Activated CD4-positive, alpha-beta T cell treated with anti-CD3 and anti-CD28 coated beads for 36 hours (primary cell): ENCODE results near the gene GDPD2. TPM values are rescaled to one million over a fixed set of nuclear protein-coding genes. Genes with fewer than 3 reads are reported as not detected.
A peak's percentile ranks its signal among the peaks of the same experiment; 100 is the strongest.
"Not testable (repeated sequence)": the region's sequence is repeated elsewhere in the genome, so short reads cannot be mapped to it uniquely, and the experiment has no call there.

ENCODE experiments used
- ATAC-seq: fragments of 200-7000 bp; cut with Tn5 transposase; one replicate; pipeline ENCODE4 v1.10.0; 2021; ENCODE audit warnings: mild to moderate bottlenecking, moderate library complexity
- CTCF ChIA-PET: fragments of 350-600 bp; sonication (Branson Sonifier 250); formaldehyde crosslinking; loops from one replicate; lab custom pipeline; 2021; ENCODE audit warnings: antibody characterized with exemption; lab: Charles Lee
- POLR2A ChIA-PET: fragments of 350-600 bp; sonication (Branson Sonifier 250); formaldehyde crosslinking; loops from one replicate; lab custom pipeline; 2021; ENCODE audit warnings: antibody characterized with exemption, inconsistent platforms; lab: Charles Lee
- DNase-seq: peaks from one replicate; pipeline ENCODE4 v3.0.0-alpha.2; 2020
- H3K27ac Mint-ChIP-seq: one replicate; pipeline ENCODE4 v1.8.0; 2021; ENCODE audit warnings: mixed read lengths
- H3K27me3 Mint-ChIP-seq: one replicate; pipeline ENCODE4 v1.8.0; 2021; ENCODE audit warnings: mixed read lengths
- H3K36me3 Mint-ChIP-seq: one replicate; pipeline ENCODE4 v1.8.0; 2021; ENCODE audit warnings: low read depth, mixed read lengths
- H3K4me1 Mint-ChIP-seq: one replicate; pipeline ENCODE4 v1.8.0; 2021; ENCODE audit warnings: mixed read lengths
- H3K4me3 Mint-ChIP-seq: one replicate; pipeline ENCODE4 v1.8.0; 2021; ENCODE audit warnings: mild to moderate bottlenecking, moderate library complexity, mixed read lengths
- H3K9me3 Mint-ChIP-seq: one replicate; pipeline ENCODE4 v1.8.0; 2021; ENCODE audit warnings: low read depth, mixed read lengths
- intact Hi-C, 2 experiments: fragments of 100-400 bp; cut with DNase I in 1 of 2; cut with micrococcal nuclease in 1 of 2; formaldehyde crosslinking; loops; one replicate each; pipeline versions ENCODE4 v1.14.2 to v1.15.1; 2022 to 2024; cut with DNase I, micrococcal nuclease
- total RNA-seq, 2 experiments: library from RNA; stranded (reverse); gene quantifications; one replicate each; pipeline ENCODE4 v1.2.3, GENCODE V29; 2021

Gene GDPD2
- total RNA-seq, result under 1 TPM in 1 of 2 experiments, not detected in 1; 0.11 TPM

GRCh38 chrX:70422851-70423341, at the start of gene GDPD2:
Gene GDPD2, plus strand, starts transcription at chrX:70423314. Its CDS starts 1,671 bp downstream, at chrX:70424985.
- CTCF ChIA-PET, result no interaction called here
- no peak for DNase-seq
- H3K4me1 Mint-ChIP-seq, result no peaks in the 10 kb centered on the region
- no peak within 1 kb of the TSS for H3K4me3 Mint-ChIP-seq
- no peaks in the 10 kb centered on the region for H3K36me3 Mint-ChIP-seq
- no peaks in the 10 kb centered on the region for H3K27me3 Mint-ChIP-seq
- ATAC-seq, result peak; percentile 60
- no peaks in the 10 kb centered on the region for H3K9me3 Mint-ChIP-seq
- intact Hi-C loops, result no loop called here
- no peak within 1 kb of the TSS for H3K27ac Mint-ChIP-seq
- POLR2A ChIA-PET, result interaction anchor here (0.5 to 0.6 kb wide), 2 partner anchors 20 to 778 kb away, joined by 3 to 4 read pairs; no protein-coding TSS in a partner anchor

- H3K4me3 Mint-ChIP-seq, result no peak overlapping the region
- H3K27ac Mint-ChIP-seq, result no peak overlapping the region
- DNase-seq (no peak), ATAC-seq (no peak)
- peaks cover 11% of the 10 kb centered on the region for H3K36me3 Mint-ChIP-seq
- POLR2A ChIA-PET, result no interaction called here
- CTCF ChIA-PET, result no interaction called here
- no peaks in the 10 kb centered on the region for H3K9me3 Mint-ChIP-seq
- H3K4me1 Mint-ChIP-seq, result peaks cover 2% of the 10 kb centered on the region
- intact Hi-C loops, result no loop called here
- no peaks in the 10 kb centered on the region for H3K27me3 Mint-ChIP-seq
Measured at GRCh38 chrX:70386235-70386634, 36.9 kb upstream of the GDPD2 start.

GRCh38 chrX:70398899-70399298, 24.2 kb upstream of the GDPD2 start:
- peaks cover 21% of the 10 kb centered on the region for H3K36me3 Mint-ChIP-seq
- peak; percentile 44 for ATAC-seq
- H3K9me3 Mint-ChIP-seq, result no peaks in the 10 kb centered on the region
- intact Hi-C loops, result no loop called here
- H3K4me1 Mint-ChIP-seq, result peaks cover 6% of the 10 kb centered on the region
- no peak for DNase-seq
- H3K27me3 Mint-ChIP-seq, result no peaks in the 10 kb centered on the region
- H3K27ac Mint-ChIP-seq, result peak overlapping the region; percentile 25
- ChIA-PET POLR2A (no interaction called here), CTCF (interaction anchor here (0.7 kb wide), 1 partner anchor 240 kb away, joined by 3 read pairs; no protein-coding TSS in a partner anchor)
- no peak overlapping the region for H3K4me3 Mint-ChIP-seq

GRCh38 chrX:70400181-70400580, 22.9 kb upstream of the GDPD2 start:
- peaks cover 24% of the 10 kb centered on the region for H3K36me3 Mint-ChIP-seq
- H3K27me3 Mint-ChIP-seq, H3K9me3 Mint-ChIP-seq, POLR2A ChIA-PET, intact Hi-C loops, H3K4me1 Mint-ChIP-seq, DNase-seq, ATAC-seq, CTCF ChIA-PET, H3K4me3 Mint-ChIP-seq, H3K27ac Mint-ChIP-seq: not testable (repeated sequence)

GRCh38 chrX:70402721-70403120, 20.4 kb upstream of the GDPD2 start:
- Mint-ChIP-seq H3K4me3 (no peak overlapping the region), H3K27me3 (no peaks in the 10 kb centered on the region), H3K27ac (no peak overlapping the region), H3K9me3 (no peaks in the 10 kb centered on the region), H3K36me3 (peaks cover 20% of the 10 kb centered on the region), H3K4me1 (peaks cover 6% of the 10 kb centered on the region)
- ATAC-seq (no peak), DNase-seq (no peak)
- intact Hi-C loops, result no loop called here
- ChIA-PET POLR2A (no interaction called here), CTCF (no interaction called here)

GRCh38 chrX:70405003-70405402, 18.1 kb upstream of the GDPD2 start:
- POLR2A ChIA-PET, result no interaction called here
- DNase-seq (no peak), ATAC-seq (no peak)
- H3K4me1 Mint-ChIP-seq, result no peaks in the 10 kb centered on the region
- intact Hi-C loops, result no loop called here
- H3K4me3 Mint-ChIP-seq, result no peak overlapping the region
- no peaks in the 10 kb centered on the region for H3K9me3 Mint-ChIP-seq
- H3K36me3 Mint-ChIP-seq, result peaks cover 24% of the 10 kb centered on the region
- H3K27me3 Mint-ChIP-seq, result no peaks in the 10 kb centered on the region
- no peak overlapping the region for H3K27ac Mint-ChIP-seq
- CTCF ChIA-PET, result interaction anchor here (0.7 kb wide), 1 partner anchor 29 kb away, joined by 3 read pairs; no protein-coding TSS in a partner anchor

GRCh38 chrX:70410921-70411320, 12.2 kb upstream of the GDPD2 start:
- intact Hi-C loops, result no loop called here
- no peak for ATAC-seq
- DNase-seq, result no peak
- no peaks in the 10 kb centered on the region for H3K27me3 Mint-ChIP-seq
- H3K4me1 Mint-ChIP-seq, result no peaks in the 10 kb centered on the region
- H3K9me3 Mint-ChIP-seq, result no peaks in the 10 kb centered on the region
- CTCF ChIA-PET, result no interaction called here
- POLR2A ChIA-PET, result no interaction called here
- H3K4me3 Mint-ChIP-seq, result no peak overlapping the region
- no peak overlapping the region for H3K27ac Mint-ChIP-seq
- peaks cover 11% of the 10 kb centered on the region for H3K36me3 Mint-ChIP-seq

GRCh38 chrX:70411475-70411874, 11.6 kb upstream of the GDPD2 start:
- H3K4me1 Mint-ChIP-seq, result no peaks in the 10 kb centered on the region
- H3K27me3 Mint-ChIP-seq, result no peaks in the 10 kb centered on the region
- no peaks in the 10 kb centered on the region for H3K9me3 Mint-ChIP-seq
- no peak overlapping the region for H3K27ac Mint-ChIP-seq
- DNase-seq (no peak), ATAC-seq (no peak)
- H3K4me3 Mint-ChIP-seq, result no peak overlapping the region
- ChIA-PET CTCF (no interaction called here), POLR2A (no interaction called here)
- peaks cover 11% of the 10 kb centered on the region for H3K36me3 Mint-ChIP-seq
- intact Hi-C loops, result no loop called here

- Mint-ChIP-seq H3K36me3 (no peaks in the 10 kb centered on the region), H3K27me3 (no peaks in the 10 kb centered on the region)
Measured at GRCh38 chrX:70421618-70422017, 1.5 kb upstream of the GDPD2 start.

GRCh38 chrX:70423936-70424675, 992 bp downstream of the GDPD2 start:
- H3K4me1 Mint-ChIP-seq, result no peaks in the 10 kb centered on the region
- no peak for DNase-seq
- no peak for ATAC-seq
- intact Hi-C loops, result no loop called here
- no peaks in the 10 kb centered on the region for H3K27me3 Mint-ChIP-seq
- no peak overlapping the region for H3K27ac Mint-ChIP-seq
- POLR2A ChIA-PET, result no interaction called here
- H3K9me3 Mint-ChIP-seq, result no peaks in the 10 kb centered on the region
- CTCF ChIA-PET, result no interaction called here
- no peaks in the 10 kb centered on the region for H3K36me3 Mint-ChIP-seq
- H3K4me3 Mint-ChIP-seq, result no peak overlapping the region

More at GRCh38 chrX:70421618-70422017, 1.5 kb upstream of the GDPD2 start:
- Mint-ChIP-seq H3K4me1 (no peaks in the 10 kb centered on the region), H3K9me3 (no peaks in the 10 kb centered on the region), H3K27ac (no peak overlapping the region), H3K4me3 (no peak overlapping the region)
- ChIA-PET CTCF (interaction anchor here (0.8 kb wide), 1 partner anchor 920 kb away, joined by 3 read pairs; no protein-coding TSS in a partner anchor), POLR2A (no interaction called here)
- no peak for ATAC-seq
- intact Hi-C loops, result no loop called here
- DNase-seq, result no peak

- Mint-ChIP-seq H3K27ac (no peak overlapping the region), H3K27me3 (no peaks in the 10 kb centered on the region), H3K4me3 (no peak overlapping the region), H3K36me3 (no peaks in the 10 kb centered on the region), H3K4me1 (no peaks in the 10 kb centered on the region), H3K9me3 (no peaks in the 10 kb centered on the region)
- DNase-seq, result no peak
- CTCF ChIA-PET, result interaction anchor here (0.9 kb wide), 1 partner anchor 9 kb away, joined by 3 read pairs; no protein-coding TSS in a partner anchor
- intact Hi-C loops, result no loop called here
- POLR2A ChIA-PET, result no interaction called here
- ATAC-seq, result no peak
Measured at GRCh38 chrX:70424801-70425200, 1.7 kb downstream of the GDPD2 start.
